ENCODE data around the gene ARID4B.

ARID4B gene

GRCh38 chr1:235369802-235370201 lies 41.8 kb upstream of the ARID4B start:
- no peak overlapping the region for H3K27ac ChIP-seq (replicated peaks)
- no peak for DNase-seq (ENCODE audit: low read depth in 1 of 2, low spot score in 1 of 2)
- H3K4me3 ChIP-seq (replicated peaks; ENCODE audit: insufficient read depth, low read length) = no peak overlapping the region
- no peak for TF ChIP-seq SPI1 (IDR thresholded peaks at IDR 0.05; ENCODE audit: borderline replicate concordance, low read depth)
- TF ChIP-seq GABPA (IDR thresholded peaks at IDR 0.05; ENCODE audit: low read depth) = no peak
- TF ChIP-seq REST (IDR thresholded peaks at IDR 0.05; ENCODE audit: insufficient replicate concordance, low read depth) = no peak
- no peak for TF ChIP-seq CTCF (IDR thresholded peaks at IDR 0.05; ENCODE audit: insufficient read depth, low read length)
- TF ChIP-seq POLR2AphosphoS5 (IDR thresholded peaks at IDR 0.05; ENCODE audit: low read depth) = no peak
- H3K27me3 ChIP-seq (ENCODE audit: insufficient read depth, poor library complexity, severe bottlenecking) = no peaks in the 10 kb centered on the region

- no peak for DNase-seq (ENCODE audit: low read depth in 1 of 2, low spot score in 1 of 2)
- H3K27me3 ChIP-seq (ENCODE audit: insufficient read depth, poor library complexity, severe bottlenecking) = no peaks in the 10 kb centered on the region
- TF ChIP-seq SPI1 (IDR thresholded peaks at IDR 0.05; ENCODE audit: borderline replicate concordance, low read depth) = no peak
- no peak for TF ChIP-seq POLR2AphosphoS5 (IDR thresholded peaks at IDR 0.05; ENCODE audit: low read depth)
- no peak for TF ChIP-seq REST (IDR thresholded peaks at IDR 0.05; ENCODE audit: insufficient replicate concordance, low read depth)
- TF ChIP-seq GABPA (IDR thresholded peaks at IDR 0.05; ENCODE audit: low read depth) = no peak
- TF ChIP-seq CTCF (IDR thresholded peaks at IDR 0.05; ENCODE audit: insufficient read depth, low read length) = no peak
- H3K4me3 ChIP-seq (replicated peaks; ENCODE audit: insufficient read depth, low read length) = peak overlapping the region; percentile 72
- no peak overlapping the region for H3K27ac ChIP-seq (replicated peaks)
These were observed 40.4 kb upstream of the ARID4B start for GRCh38 chr1:235368428-235368827.

- TF ChIP-seq CTCF (IDR thresholded peaks at IDR 0.05; ENCODE audit: insufficient read depth, low read length) (no peak), REST (IDR thresholded peaks at IDR 0.05; ENCODE audit: insufficient replicate concordance, low read depth) (peak; percentile 50), SPI1 (IDR thresholded peaks at IDR 0.05; ENCODE audit: borderline replicate concordance, low read depth) (peak; percentile 35; the same call in 1 of the 2 replicates), POLR2AphosphoS5 (IDR thresholded peaks at IDR 0.05; ENCODE audit: low read depth) (peak; percentile 86), GABPA (IDR thresholded peaks at IDR 0.05; ENCODE audit: low read depth) (peak; percentile 87)
- Histone ChIP-seq H3K4me3 (replicated peaks; ENCODE audit: insufficient read depth, low read length) (peak within 1 kb of the TSS; percentile 72), H3K27ac (replicated peaks) (peak within 1 kb of the TSS; percentile 68), H3K27me3 (ENCODE audit: insufficient read depth, poor library complexity, severe bottlenecking) (no peaks in the 10 kb centered on the region)
- DNase-seq (ENCODE audit: low read depth in 1 of 2, low spot score in 1 of 2) = peak; percentile 94 to 98
These were observed 39.3 kb upstream of the ARID4B start, which contains the start of gene TBCE for GRCh38 chr1:235367000-235367908. TBCE (plus strand) TSS chr1:235367427; CDS start chr1:235380050, 12,623 bp downstream.
